Testis (tissue), 5 donors: ENCODE measurements around the gene TSACC. TPM values are rescaled to one million over a fixed set of nuclear protein-coding genes. Genes with fewer than 3 reads are reported as not detected.

Source experiments
- DNase-seq: peaks from one replicate; pipeline ENCODE4 v3.0.0-alpha.2; 2019
- H3K27ac ChIP-seq, 2 donors: fragments of 200-600 bp; sonication (generic); one replicate each; pipeline ENCODE4 v1.5.1; 2019
- H3K27me3 ChIP-seq: fragments of 200-600 bp; sonication (generic); one replicate; pipeline ENCODE4 v1.5.1; 2019
- H3K36me3 ChIP-seq: fragments of 200-600 bp; sonication (generic); one replicate; pipeline ENCODE4 v1.5.1; 2017; ENCODE audit warnings: low read depth; ENCODE audit errors: missing control alignments
- H3K4me1 ChIP-seq: fragments of 200-600 bp; sonication (generic); one replicate; pipeline ENCODE4 v1.5.1; 2019
- H3K4me3 ChIP-seq, 2 donors: fragments of 200-600 bp; sonication (generic); one replicate each; pipeline ENCODE4 v1.5.1; 2017 to 2019
- H3K9me3 ChIP-seq: fragments of 200-600 bp; sonication (generic); one replicate; pipeline ENCODE4 v1.5.1; 2017
- POLR2A ChIP-seq: fragments of 450-650 bp; IDR thresholded peaks from one replicate; pipeline ENCODE4 v1.6.1; 2017; ENCODE audit warnings: antibody characterized with exemption, mild to moderate bottlenecking, moderate library complexity
- WGBS, 2 donors: methylation state at CpG; one replicate each; pipeline ENCODE4 v1.1.5; 2018; 5-methylcytosine and 5-hydroxymethylcytosine counted together
- intact Hi-C: fragments of 100-400 bp; cut with DNase I; formaldehyde crosslinking; loops from one replicate; pipeline ENCODE4 v1.15.1; 2023; ENCODE audit warnings: low total_unique reads
- long read RNA-seq, 2 donors: transcript quantifications; one replicate each; lab custom pipeline, GENCODE V29; 2026
- polyA plus RNA-seq: library from polyadenylated mRNA; stranded (reverse); fragments of 350-450 nt; fragmentation: Illumina TruSeq; extraction: RNeasy Lipid Tissue Mini Kit (QIAGEN cat#74804); gene quantifications from one replicate; pipeline ENCODE4 v1.2.3, GENCODE V29; 2014; ENCODE audit warnings: low read depth, low replicate concordance; ENCODE audit not compliant: insufficient read depth
- total RNA-seq, 2 donors: library from RNA; depleted of rRNA; stranded (reverse); fragments of >200 nt; gene quantifications; one replicate each; pipeline ENCODE4 v1.2.3, GENCODE V29; 2016
- TF ChIP-seq, protein P1 (sequence below), 3 experiments: fragments of 450-650 bp in 2 of 3; fragments of 200-600 bp in 1 of 3; sonication (generic) in 1 of 3; IDR thresholded peaks; one replicate each; pipeline ENCODE4 v1.5.1; 2016 to 2019; ENCODE audit warnings: antibody characterized with exemption in 3 of 3, mild to moderate bottlenecking in 2 of 3, moderate library complexity in 1 of 3

Gene TSACC
- 100 to 1,000 TPM; 354 to 748 TPM for total RNA-seq
- 1,814 TPM for polyA plus RNA-seq
- long read RNA-seq, donor 1: 0 reads
- long read RNA-seq, donor 2, partial matches to known transcripts: 0 of 1 reads
- long read RNA-seq, donor 2, other reads (novel, unspliced or antisense): 0 of 1 reads

DNA sequence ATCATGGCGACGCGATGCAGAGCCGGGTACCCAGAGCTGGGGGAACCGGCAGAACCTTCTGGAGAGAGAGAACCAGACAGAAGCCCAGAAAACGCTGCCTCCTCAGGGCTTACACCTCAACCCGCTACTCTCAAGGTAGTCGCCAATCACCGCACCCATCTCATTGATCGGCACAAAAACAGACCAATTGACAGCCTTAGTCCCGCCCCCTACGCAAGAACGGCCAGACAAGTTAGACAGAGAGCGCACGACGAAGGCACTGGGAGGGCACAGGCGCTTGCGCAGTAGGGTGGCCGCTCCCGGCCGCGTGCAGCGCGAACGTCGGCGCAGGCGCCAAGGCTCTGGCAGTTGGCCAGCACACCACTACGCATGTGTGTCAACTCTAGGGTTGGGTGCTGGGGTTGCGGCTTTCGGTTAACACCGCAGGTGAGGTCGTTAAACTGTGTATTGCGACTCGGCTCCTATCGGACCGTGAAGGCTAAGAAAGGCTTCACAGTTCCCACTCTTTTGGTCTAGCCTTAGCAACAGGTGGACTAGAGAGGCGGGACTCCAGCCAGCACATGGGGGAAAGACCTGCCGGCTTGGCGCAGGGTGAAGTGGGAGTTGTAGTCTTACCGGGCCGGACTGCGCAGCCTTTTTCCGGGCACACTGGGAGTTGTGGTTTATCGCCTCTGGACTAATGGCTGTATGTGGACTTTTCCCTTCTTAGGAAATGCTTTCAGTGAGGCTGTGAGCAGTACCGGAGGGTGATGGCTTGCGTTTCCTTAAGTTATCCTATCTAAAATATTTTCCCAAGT lies at the start of gene TSACC, which contains the start of gene CCT3:
Gene TSACC, plus strand, starts transcription at position 347 of the 797 bp plus-strand sequence. CDS start 1,232 bp downstream, outside the sequence.
Gene CCT3, minus strand, starts transcription at position 113 of the 797 bp plus-strand sequence. Its CDS starts 108 bp downstream, at position 5.
- Histone ChIP-seq H3K27ac (peak within 1 kb of the TSS; percentile 79 to 90), H3K4me3 (peak within 1 kb of the TSS; percentile 80 to 96), H3K9me3 (no peaks in the 10 kb centered on the region), H3K4me1 (peaks cover 6% of the 10 kb centered on the region), H3K27me3 (no peaks in the 10 kb centered on the region), H3K36me3 (no peaks in the 10 kb centered on the region)
- peak; percentile 100 for DNase-seq
- intact Hi-C loops: no loop called here
- WGBS, 2 donors: 0% methylated on average over 26 to 47 of the region's 47 CpGs
- TF ChIP-seq, protein P1, sequence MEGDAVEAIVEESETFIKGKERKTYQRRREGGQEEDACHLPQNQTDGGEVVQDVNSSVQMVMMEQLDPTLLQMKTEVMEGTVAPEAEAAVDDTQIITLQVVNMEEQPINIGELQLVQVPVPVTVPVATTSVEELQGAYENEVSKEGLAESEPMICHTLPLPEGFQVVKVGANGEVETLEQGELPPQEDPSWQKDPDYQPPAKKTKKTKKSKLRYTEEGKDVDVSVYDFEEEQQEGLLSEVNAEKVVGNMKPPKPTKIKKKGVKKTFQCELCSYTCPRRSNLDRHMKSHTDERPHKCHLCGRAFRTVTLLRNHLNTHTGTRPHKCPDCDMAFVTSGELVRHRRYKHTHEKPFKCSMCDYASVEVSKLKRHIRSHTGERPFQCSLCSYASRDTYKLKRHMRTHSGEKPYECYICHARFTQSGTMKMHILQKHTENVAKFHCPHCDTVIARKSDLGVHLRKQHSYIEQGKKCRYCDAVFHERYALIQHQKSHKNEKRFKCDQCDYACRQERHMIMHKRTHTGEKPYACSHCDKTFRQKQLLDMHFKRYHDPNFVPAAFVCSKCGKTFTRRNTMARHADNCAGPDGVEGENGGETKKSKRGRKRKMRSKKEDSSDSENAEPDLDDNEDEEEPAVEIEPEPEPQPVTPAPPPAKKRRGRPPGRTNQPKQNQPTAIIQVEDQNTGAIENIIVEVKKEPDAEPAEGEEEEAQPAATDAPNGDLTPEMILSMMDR (IDR thresholded peaks at IDR 0.05): peak in 1 of 3 experiments; percentile 1
- TF ChIP-seq POLR2A: no peak

GRCh38 chr1:156289857-156290256 lies 48.5 kb upstream of the TSACC start:
- intact Hi-C loops: no loop called here
- no peak for TF ChIP-seq POLR2A
- TF ChIP-seq, protein P1 (IDR thresholded peaks at IDR 0.05): no peak
- H3K4me1 ChIP-seq: peaks cover 4% of the 10 kb centered on the region
- no peak overlapping the region for H3K27ac ChIP-seq
- H3K27me3 ChIP-seq: no peaks in the 10 kb centered on the region
- no peak for DNase-seq
- no peaks in the 10 kb centered on the region for H3K36me3 ChIP-seq
- no peaks in the 10 kb centered on the region for H3K9me3 ChIP-seq
- H3K4me3 ChIP-seq: no peak overlapping the region

DNA sequence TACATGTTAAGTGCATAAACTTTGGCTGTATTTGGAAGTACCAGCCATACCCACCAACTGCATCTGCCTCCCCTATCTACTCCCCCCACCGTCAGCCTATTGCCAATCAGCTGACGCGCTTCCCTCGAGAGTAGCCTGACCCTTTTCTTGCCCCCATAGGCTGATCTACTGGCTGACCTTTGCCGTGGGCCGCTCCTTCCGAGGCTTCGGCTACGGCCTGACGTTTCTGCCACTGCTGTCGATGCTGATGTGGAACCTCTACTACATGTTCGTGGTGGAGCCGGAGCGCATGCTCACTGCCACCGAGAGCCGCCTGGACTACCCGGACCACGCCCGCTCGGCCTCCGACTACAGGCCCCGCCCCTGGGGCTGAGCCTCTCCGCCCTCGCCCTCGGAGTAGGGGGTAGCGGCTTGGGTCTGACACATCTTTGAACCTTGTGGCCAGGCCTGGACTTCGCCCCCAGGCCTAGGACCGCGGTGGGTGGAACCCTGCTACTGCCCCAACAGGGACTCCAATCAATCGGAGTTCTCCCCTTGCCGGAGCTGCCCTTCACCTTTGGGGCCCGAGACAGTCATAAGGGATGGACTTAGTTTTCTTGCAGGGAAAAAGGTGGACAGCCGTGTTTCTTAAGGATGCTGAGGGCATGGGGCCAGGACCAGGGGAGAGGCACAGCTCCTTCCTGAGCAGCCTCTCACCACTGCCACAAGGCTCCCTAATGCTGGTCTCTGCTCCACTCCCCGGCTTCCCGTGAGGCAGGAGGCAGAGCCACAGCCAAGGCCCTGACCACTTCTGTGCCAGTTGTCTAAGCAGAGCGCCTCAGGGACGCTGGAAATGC lies 46.9 kb upstream of the TSACC start:
- H3K4me1 ChIP-seq: peaks cover 4% of the 10 kb centered on the region
- WGBS, 2 donors: 11% methylated on average over 21 to 37 of the region's 37 CpGs

GRCh38 chr1:156293098-156293434 lies 45.3 kb upstream of the TSACC start:
- no peak for DNase-seq
- no peaks in the 10 kb centered on the region for H3K27me3 ChIP-seq
- intact Hi-C loops: no loop called here
- no peaks in the 10 kb centered on the region for H3K9me3 ChIP-seq
- no peak overlapping the region for H3K4me3 ChIP-seq
- H3K27ac ChIP-seq: no peak overlapping the region
- no peak for TF ChIP-seq POLR2A
- TF ChIP-seq, protein P1 (IDR thresholded peaks at IDR 0.05): no peak
- peaks cover 4% of the 10 kb centered on the region for H3K4me1 ChIP-seq
- 86 to 95% methylated on average over 7 to 8 of the region's 8 CpGs for WGBS, 2 donors
- no peaks in the 10 kb centered on the region for H3K36me3 ChIP-seq

More for the DNA sequence above, 46.9 kb upstream of the TSACC start:
- intact Hi-C loops: no loop called here
- no peaks in the 10 kb centered on the region for H3K36me3 ChIP-seq
- peak overlapping the region; percentile 16 to 75 for H3K27ac ChIP-seq
- TF ChIP-seq, protein P1 (IDR thresholded peaks at IDR 0.05): no peak
- no peak for TF ChIP-seq POLR2A
- H3K4me3 ChIP-seq: peak overlapping the region; percentile 44 to 52
- DNase-seq: peak; percentile 91
- no peaks in the 10 kb centered on the region for H3K9me3 ChIP-seq
- no peaks in the 10 kb centered on the region for H3K27me3 ChIP-seq
